ENCODE results near the gene CSKMT. TPM values are rescaled to one million over a fixed set of nuclear protein-coding genes. Genes with fewer than 3 reads are reported as not detected.

CSKMT gene
- polyA plus RNA-seq, 4 donors, result 7.0 to 18.6 (median 12.1) TPM

- 77 to 84% (median 80%) methylated on average over 8 of the region's 8 CpGs for WGBS, 3 donors
- Histone ChIP-seq H3K4me1 (ENCODE audit: control insufficient read depth in 3 of 3, insufficient read depth in 2 of 3, low read depth in 1 of 3, low read length in 2 of 3) (peaks cover 6 to 48% (median 10%) of the 10 kb centered on the region in 3 donors), H3K9me3 (ENCODE audit: control insufficient read depth in 2 of 2, insufficient read depth in 1 of 2, low read depth in 1 of 2, low read length in 1 of 2) (no peaks in the 10 kb centered on the region), H3K4me3 (ENCODE audit: low read depth in 1 of 3, low read length in 3 of 3) (peak overlapping the region in 1 of 3 donors; percentile 82), H3K27me3 (ENCODE audit: control insufficient read depth in 3 of 3, insufficient read depth in 3 of 3, low read length in 3 of 3) (no peaks in the 10 kb centered on the region), H3K27ac (ENCODE audit: low read depth in 1 of 3, low read length in 2 of 3) (peak overlapping the region in 2 of 3 donors; percentile 72 to 83), H3K36me3 (ENCODE audit: control insufficient read depth in 3 of 3, insufficient read depth in 2 of 3, low read depth in 1 of 3, low read length in 3 of 3) (peaks cover 0 to 46% (median 0%) of the 10 kb centered on the region in 3 donors)
- FAIRE-seq (no peak), DNase-seq (no peak)
Observed at GRCh38 chr11:62706850-62707247, 41.7 kb downstream of the CSKMT start.

GRCh38 chr11:62707277-62707861, 42.3 kb downstream of the CSKMT start, which contains the start of the genes BSCL2 and GNG3:
Gene BSCL2, minus strand, starts transcription at chr11:62707424. Its CDS starts 229 bp downstream, at chr11:62707195.
Gene GNG3, plus strand, starts transcription at chr11:62707676. Its CDS starts 620 bp downstream, at chr11:62708296.
- Histone ChIP-seq H3K4me1 (ENCODE audit: control insufficient read depth in 3 of 3, insufficient read depth in 2 of 3, low read depth in 1 of 3, low read length in 2 of 3) (peaks cover 6 to 53% (median 10%) of the 10 kb centered on the region in 3 donors), H3K27me3 (ENCODE audit: control insufficient read depth in 3 of 3, insufficient read depth in 3 of 3, low read length in 3 of 3) (no peaks in the 10 kb centered on the region), H3K36me3 (ENCODE audit: control insufficient read depth in 3 of 3, insufficient read depth in 2 of 3, low read depth in 1 of 3, low read length in 3 of 3) (peaks cover 0 to 46% (median 0%) of the 10 kb centered on the region in 3 donors), H3K4me3 (ENCODE audit: low read depth in 1 of 3, low read length in 3 of 3) (peak within 1 kb of the TSS in 2 of 3 donors; percentile 44 to 82), H3K9me3 (ENCODE audit: control insufficient read depth in 2 of 2, insufficient read depth in 1 of 2, low read depth in 1 of 2, low read length in 1 of 2) (no peaks in the 10 kb centered on the region), H3K27ac (ENCODE audit: low read depth in 1 of 3, low read length in 2 of 3) (peak within 1 kb of the TSS; percentile 20 to 98 (median 78))
- WGBS, 3 donors, result 81 to 86% (median 83%) methylated on average over 10 of the region's 10 CpGs
- DNase-seq (no peak), FAIRE-seq (no peak)

DNA sequence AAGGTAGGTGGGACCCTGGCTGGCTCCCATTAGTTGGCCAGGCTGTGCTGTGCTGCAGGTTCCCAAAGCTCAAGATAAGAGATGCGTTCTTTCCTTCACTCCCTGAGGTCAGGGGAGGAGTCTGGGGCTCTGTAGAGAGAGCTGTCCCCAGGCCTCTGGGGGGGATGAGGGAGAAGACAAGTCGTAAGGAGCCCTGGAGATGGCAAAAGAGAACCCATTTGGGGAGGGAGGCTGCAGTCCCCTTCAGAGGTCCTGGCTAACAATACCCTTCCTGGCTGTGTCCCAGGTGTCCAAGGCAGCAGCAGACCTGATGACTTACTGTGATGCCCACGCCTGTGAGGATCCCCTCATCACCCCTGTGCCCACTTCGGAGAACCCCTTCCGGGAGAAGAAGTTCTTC, 43.3 kb downstream of the CSKMT start:
- Histone ChIP-seq H3K27ac (ENCODE audit: low read depth in 1 of 3, low read length in 2 of 3) (peak overlapping the region; percentile 78 to 98 (median 78)), H3K27me3 (ENCODE audit: control insufficient read depth in 3 of 3, insufficient read depth in 3 of 3, low read length in 3 of 3) (no peaks in the 10 kb centered on the region), H3K4me3 (ENCODE audit: low read depth in 1 of 3, low read length in 3 of 3) (peak overlapping the region in 2 of 3 donors; percentile 44 to 48), H3K4me1 (ENCODE audit: control insufficient read depth in 3 of 3, insufficient read depth in 2 of 3, low read depth in 1 of 3, low read length in 2 of 3) (peaks cover 10 to 61% (median 10%) of the 10 kb centered on the region in 3 donors), H3K36me3 (ENCODE audit: control insufficient read depth in 3 of 3, insufficient read depth in 2 of 3, low read depth in 1 of 3, low read length in 3 of 3) (peaks cover 0 to 44% (median 0%) of the 10 kb centered on the region in 3 donors), H3K9me3 (ENCODE audit: control insufficient read depth in 2 of 2, insufficient read depth in 1 of 2, low read depth in 1 of 2, low read length in 1 of 2) (no peaks in the 10 kb centered on the region)
- FAIRE-seq (no peak), DNase-seq (no peak)
- WGBS, 3 donors, result 62 to 75% (median 70%) methylated on average over 5 of the region's 5 CpGs

- Histone ChIP-seq H3K9me3 (ENCODE audit: control insufficient read depth in 2 of 2, insufficient read depth in 1 of 2, low read depth in 1 of 2, low read length in 1 of 2) (no peaks in the 10 kb centered on the region), H3K27me3 (ENCODE audit: control insufficient read depth in 3 of 3, insufficient read depth in 3 of 3, low read length in 3 of 3) (no peaks in the 10 kb centered on the region), H3K36me3 (ENCODE audit: control insufficient read depth in 3 of 3, insufficient read depth in 2 of 3, low read depth in 1 of 3, low read length in 3 of 3) (peaks cover 0 to 42% (median 0%) of the 10 kb centered on the region in 3 donors), H3K4me3 (ENCODE audit: low read depth in 1 of 3, low read length in 3 of 3) (peak overlapping the region; percentile 41 to 48 (median 44)), H3K4me1 (ENCODE audit: control insufficient read depth in 3 of 3, insufficient read depth in 2 of 3, low read depth in 1 of 3, low read length in 2 of 3) (peaks cover 10 to 61% (median 10%) of the 10 kb centered on the region in 3 donors), H3K27ac (ENCODE audit: low read depth in 1 of 3, low read length in 2 of 3) (peak overlapping the region; percentile 78 to 98 (median 78))
- FAIRE-seq (no peak), DNase-seq (peak in 1 of 2 donors; percentile 53)
- WGBS, 3 donors, result 0 to 2% (median 0%) methylated on average over 7 of the region's 7 CpGs
Observed at GRCh38 chr11:62708793-62709192, 43.7 kb downstream of the CSKMT start.

- WGBS, 3 donors, result 1 to 2% (median 1%) methylated on average over 47 of the region's 47 CpGs
- FAIRE-seq, result no peak
- H3K36me3 ChIP-seq (ENCODE audit: control insufficient read depth in 3 of 3, insufficient read depth in 2 of 3, low read depth in 1 of 3, low read length in 3 of 3), result peaks cover 5 to 47% (median 5%) of the 10 kb centered on the region in 3 donors
Observed at GRCh38 chr11:62709247-62710000, 44.3 kb downstream of the CSKMT start.

GRCh38 chr11:62710001-62710345, 44.9 kb downstream of the CSKMT start:
- Histone ChIP-seq H3K27me3 (ENCODE audit: control insufficient read depth in 3 of 3, insufficient read depth in 3 of 3, low read length in 3 of 3) (no peaks in the 10 kb centered on the region), H3K9me3 (ENCODE audit: control insufficient read depth in 2 of 2, insufficient read depth in 1 of 2, low read depth in 1 of 2, low read length in 1 of 2) (no peaks in the 10 kb centered on the region), H3K4me1 (ENCODE audit: control insufficient read depth in 3 of 3, insufficient read depth in 2 of 3, low read depth in 1 of 3, low read length in 2 of 3) (peaks cover 10 to 66% (median 14%) of the 10 kb centered on the region in 3 donors), H3K27ac (ENCODE audit: low read depth in 1 of 3, low read length in 2 of 3) (peak overlapping the region; percentile 78 to 98 (median 94)), H3K4me3 (ENCODE audit: low read depth in 1 of 3, low read length in 3 of 3) (peak overlapping the region; percentile 48 to 50 (median 48)), H3K36me3 (ENCODE audit: control insufficient read depth in 3 of 3, insufficient read depth in 2 of 3, low read depth in 1 of 3, low read length in 3 of 3) (peaks cover 5 to 51% (median 7%) of the 10 kb centered on the region in 3 donors)
- WGBS, 3 donors, result 50 to 58% (median 56%) methylated on average over 7 of the region's 7 CpGs
- FAIRE-seq, result no peak
- DNase-seq, result peak in 1 of 2 donors; percentile 59

More at GRCh38 chr11:62709247-62710000, 44.3 kb downstream of the CSKMT start:
- DNase-seq, result peak; percentile 98
- H3K4me1 ChIP-seq (ENCODE audit: control insufficient read depth in 3 of 3, insufficient read depth in 2 of 3, low read depth in 1 of 3, low read length in 2 of 3), result peaks cover 10 to 66% (median 14%) of the 10 kb centered on the region in 3 donors
- H3K27me3 ChIP-seq (ENCODE audit: control insufficient read depth in 3 of 3, insufficient read depth in 3 of 3, low read length in 3 of 3), result no peaks in the 10 kb centered on the region
- no peaks in the 10 kb centered on the region for H3K9me3 ChIP-seq (ENCODE audit: control insufficient read depth in 2 of 2, insufficient read depth in 1 of 2, low read depth in 1 of 2, low read length in 1 of 2)
- peak overlapping the region; percentile 78 to 98 (median 94) for H3K27ac ChIP-seq (ENCODE audit: low read depth in 1 of 3, low read length in 2 of 3)
- H3K4me3 ChIP-seq (ENCODE audit: low read depth in 1 of 3, low read length in 3 of 3), result peak overlapping the region; percentile 48 to 50 (median 48)

- Histone ChIP-seq H3K9me3 (ENCODE audit: control insufficient read depth in 2 of 2, insufficient read depth in 1 of 2, low read depth in 1 of 2, low read length in 1 of 2) (no peaks in the 10 kb centered on the region), H3K4me1 (ENCODE audit: control insufficient read depth in 3 of 3, insufficient read depth in 2 of 3, low read depth in 1 of 3, low read length in 2 of 3) (peaks cover 10 to 63% (median 16%) of the 10 kb centered on the region in 3 donors), H3K27ac (ENCODE audit: low read depth in 1 of 3, low read length in 2 of 3) (peak overlapping the region; percentile 5 to 81 (median 54)), H3K27me3 (ENCODE audit: control insufficient read depth in 3 of 3, insufficient read depth in 3 of 3, low read length in 3 of 3) (no peaks in the 10 kb centered on the region), H3K4me3 (ENCODE audit: low read depth in 1 of 3, low read length in 3 of 3) (no peak overlapping the region), H3K36me3 (ENCODE audit: control insufficient read depth in 3 of 3, insufficient read depth in 2 of 3, low read depth in 1 of 3, low read length in 3 of 3) (peaks cover 20 to 55% (median 25%) of the 10 kb centered on the region in 3 donors)
- no peak for DNase-seq
- no peak for FAIRE-seq
- WGBS, 3 donors, result 78% methylated on average over 6 of the region's 6 CpGs
Observed at GRCh38 chr11:62712276-62712812, 47.2 kb downstream of the CSKMT start.

- Histone ChIP-seq H3K9me3 (ENCODE audit: control insufficient read depth in 2 of 2, insufficient read depth in 1 of 2, low read depth in 1 of 2, low read length in 1 of 2) (no peaks in the 10 kb centered on the region), H3K27ac (ENCODE audit: low read depth in 1 of 3, low read length in 2 of 3) (peak overlapping the region; percentile 54 to 91 (median 81)), H3K4me1 (ENCODE audit: control insufficient read depth in 3 of 3, insufficient read depth in 2 of 3, low read depth in 1 of 3, low read length in 2 of 3) (peaks cover 10 to 62% (median 16%) of the 10 kb centered on the region in 3 donors), H3K4me3 (ENCODE audit: low read depth in 1 of 3, low read length in 3 of 3) (no peak overlapping the region), H3K36me3 (ENCODE audit: control insufficient read depth in 3 of 3, insufficient read depth in 2 of 3, low read depth in 1 of 3, low read length in 3 of 3) (peaks cover 23 to 55% (median 28%) of the 10 kb centered on the region in 3 donors), H3K27me3 (ENCODE audit: control insufficient read depth in 3 of 3, insufficient read depth in 3 of 3, low read length in 3 of 3) (no peaks in the 10 kb centered on the region)
- peak in 1 of 2 donors; percentile 41 for DNase-seq
- no peak for FAIRE-seq
- WGBS, 3 donors, result 17 to 33% (median 26%) methylated on average over 3 of the region's 3 CpGs
Observed at GRCh38 chr11:62712861-62713260, 47.7 kb downstream of the CSKMT start.

All from small intestine (tissue), 7 donors.